GM06990 (cell line): ENCODE data around the gene TANC2.

Experiments used
- DNase-seq: peaks from one replicate; pipeline ENCODE4 v3.0.0-alpha.2; 2011; ENCODE audit not compliant: insufficient read length; ENCODE audit errors: extremely low read depth
- H3K27me3 ChIP-seq: replicated peaks from 2 replicates; pipeline ENCODE4 v1.6.0; 2011; ENCODE audit warnings: low read length; ENCODE audit not compliant: control insufficient read depth, insufficient read depth
- H3K36me3 ChIP-seq: 2 replicates; pipeline ENCODE4 v1.5.1; 2011; ENCODE audit warnings: low read length; ENCODE audit not compliant: control insufficient read depth, insufficient read depth
- H3K4me3 ChIP-seq: replicated peaks from 2 replicates; pipeline ENCODE4 v1.5.1; 2011; ENCODE audit warnings: low read depth, mild to moderate bottlenecking, control low read depth, low read length
- CTCF ChIP-seq: IDR thresholded peaks from 2 replicates; pipeline ENCODE4 v1.5.1; 2011; ENCODE audit warnings: low read length, control low read depth, mild to moderate bottlenecking, inconsistent platforms; ENCODE audit not compliant: insufficient read depth, poor library complexity, severe bottlenecking

TANC2 gene

DNA sequence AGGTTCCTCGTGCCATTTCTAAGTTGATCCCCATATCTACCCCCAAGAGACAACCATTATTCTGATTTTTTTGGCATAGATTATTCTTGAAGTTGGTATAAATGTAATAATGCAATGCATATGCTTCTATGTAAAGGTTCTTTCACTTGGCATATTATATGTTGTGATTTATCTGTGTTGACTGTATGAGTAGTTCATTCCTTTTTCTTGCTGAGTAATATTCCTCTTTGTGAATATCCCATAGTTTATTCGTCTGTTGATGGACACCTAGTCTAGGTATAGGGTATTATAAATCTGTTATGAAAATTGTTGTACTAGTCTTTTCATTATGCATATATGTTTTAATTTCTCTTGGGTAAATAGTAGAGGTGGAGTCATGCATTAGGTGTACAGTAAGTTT is 36.6 kb downstream of the TANC2 start:
- Histone ChIP-seq H3K27me3 (no peaks in the 10 kb centered on the region), H3K36me3 (no peaks in the 10 kb centered on the region), H3K4me3 (no peak overlapping the region)
- no peak for DNase-seq
- TF ChIP-seq CTCF = no peak

GRCh38 chr17:63015824-63016223 is 49.8 kb downstream of the TANC2 start:
- H3K4me3 ChIP-seq = no peak overlapping the region
- H3K36me3 ChIP-seq = no peaks in the 10 kb centered on the region
- TF ChIP-seq CTCF = no peak
- no peak for DNase-seq
- no peaks in the 10 kb centered on the region for H3K27me3 ChIP-seq
